Measurements from ENCODE around the gene ANKRD63.

GRCh38 chr15:40297356-40297755, 14.5 kb upstream of the ANKRD63 start:
- TF ChIP-seq CTCF (IDR thresholded peaks at IDR 0.05) = no peak
- TF ChIP-seq POLR2A (IDR thresholded peaks at IDR 0.05) = no peak

Data from Peyer's patch (tissue), 4 donors.